ENCODE results near the gene STRIP1. TPM values are rescaled to one million over a fixed set of nuclear protein-coding genes. Genes with fewer than 3 reads are reported as not detected.

Gene STRIP1
- total RNA-seq, 1 donor, result 51.4 TPM

DNA sequence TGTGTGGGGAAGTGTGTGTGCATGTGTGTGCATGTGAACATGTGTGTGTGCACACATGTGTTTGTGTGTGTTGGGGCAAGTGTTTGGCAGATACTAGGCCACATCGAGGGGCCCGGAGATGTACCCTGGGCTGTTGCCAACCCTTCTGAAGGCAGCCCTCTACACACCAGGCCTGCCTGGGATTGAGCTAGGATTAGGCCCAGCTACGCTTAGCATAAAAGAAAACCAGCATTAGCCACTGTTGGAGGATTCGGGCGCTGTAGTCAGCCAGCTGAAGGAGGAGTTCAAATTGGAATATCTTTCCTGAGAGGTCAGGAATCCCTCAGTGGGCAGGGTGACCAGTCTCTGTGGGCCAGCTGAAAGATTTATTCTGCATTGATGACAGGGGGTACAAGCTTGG lies 46.6 kb downstream of the STRIP1 start:
- H2AFZ ChIP-seq (ENCODE audit: low read length), result no peak overlapping the region
- H3K4me2 ChIP-seq (ENCODE audit: insufficient read depth, low read length), result no peak overlapping the region
- no peak for DNase-seq (ENCODE audit: insufficient read length, low spot score, missing footprints)

DNA sequence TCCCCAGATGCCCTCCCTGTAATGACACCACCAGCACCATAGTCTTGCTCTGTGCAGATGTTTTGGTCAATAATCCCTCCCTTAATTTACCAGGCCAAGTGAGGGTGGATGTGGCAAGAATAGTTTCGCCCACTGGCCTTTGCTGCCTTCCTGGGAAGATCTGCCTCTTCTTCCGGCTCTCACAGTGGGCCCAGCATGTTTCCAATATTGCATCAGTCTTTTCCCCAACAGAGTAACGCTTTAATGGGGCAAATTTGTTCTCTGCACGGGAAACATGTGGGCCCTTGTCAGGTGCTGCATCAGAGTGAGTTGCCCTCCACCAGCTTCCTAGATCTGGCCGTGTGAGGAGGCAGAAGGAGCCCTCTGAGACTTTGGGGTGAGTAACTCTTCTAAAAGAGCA lies 48.1 kb downstream of the STRIP1 start:
- Histone ChIP-seq H4K20me1 (ENCODE audit: insufficient read depth, low read length) (no peaks in the 10 kb centered on the region), H3K27me3 (ENCODE audit: insufficient read depth, low read length) (peaks cover 52% of the 10 kb centered on the region), H2AFZ (ENCODE audit: low read length) (no peak overlapping the region), H3K4me1 (ENCODE audit: insufficient read depth, low read length) (peaks cover 8% of the 10 kb centered on the region), H3K27ac (ENCODE audit: low read depth, low read length) (no peak overlapping the region), H3K9me3 (ENCODE audit: low read depth, low read length) (no peaks in the 10 kb centered on the region), H3K4me3 (ENCODE audit: insufficient read depth, low read length) (no peak overlapping the region), H3K36me3 (ENCODE audit: insufficient read depth, low read length) (no peaks in the 10 kb centered on the region), H3K79me2 (ENCODE audit: insufficient read depth, low read length) (no peaks in the 10 kb centered on the region), H3K4me2 (ENCODE audit: insufficient read depth, low read length) (no peak overlapping the region)
- no peak for DNase-seq (ENCODE audit: insufficient read length, low spot score, missing footprints)
- TF ChIP-seq, protein P1, sequence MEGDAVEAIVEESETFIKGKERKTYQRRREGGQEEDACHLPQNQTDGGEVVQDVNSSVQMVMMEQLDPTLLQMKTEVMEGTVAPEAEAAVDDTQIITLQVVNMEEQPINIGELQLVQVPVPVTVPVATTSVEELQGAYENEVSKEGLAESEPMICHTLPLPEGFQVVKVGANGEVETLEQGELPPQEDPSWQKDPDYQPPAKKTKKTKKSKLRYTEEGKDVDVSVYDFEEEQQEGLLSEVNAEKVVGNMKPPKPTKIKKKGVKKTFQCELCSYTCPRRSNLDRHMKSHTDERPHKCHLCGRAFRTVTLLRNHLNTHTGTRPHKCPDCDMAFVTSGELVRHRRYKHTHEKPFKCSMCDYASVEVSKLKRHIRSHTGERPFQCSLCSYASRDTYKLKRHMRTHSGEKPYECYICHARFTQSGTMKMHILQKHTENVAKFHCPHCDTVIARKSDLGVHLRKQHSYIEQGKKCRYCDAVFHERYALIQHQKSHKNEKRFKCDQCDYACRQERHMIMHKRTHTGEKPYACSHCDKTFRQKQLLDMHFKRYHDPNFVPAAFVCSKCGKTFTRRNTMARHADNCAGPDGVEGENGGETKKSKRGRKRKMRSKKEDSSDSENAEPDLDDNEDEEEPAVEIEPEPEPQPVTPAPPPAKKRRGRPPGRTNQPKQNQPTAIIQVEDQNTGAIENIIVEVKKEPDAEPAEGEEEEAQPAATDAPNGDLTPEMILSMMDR (IDR thresholded peaks at IDR 0.05; ENCODE audit: extremely low read depth, low read depth, low read length), result no peak

More for the DNA sequence above, 46.6 kb downstream of the STRIP1 start:
- Histone ChIP-seq H3K36me3 (ENCODE audit: insufficient read depth, low read length) (no peaks in the 10 kb centered on the region), H3K9me3 (ENCODE audit: low read depth, low read length) (no peaks in the 10 kb centered on the region), H4K20me1 (ENCODE audit: insufficient read depth, low read length) (no peaks in the 10 kb centered on the region), H3K4me1 (ENCODE audit: insufficient read depth, low read length) (peaks cover 8% of the 10 kb centered on the region), H3K79me2 (ENCODE audit: insufficient read depth, low read length) (no peaks in the 10 kb centered on the region), H3K4me3 (ENCODE audit: insufficient read depth, low read length) (no peak overlapping the region), H3K27ac (ENCODE audit: low read depth, low read length) (no peak overlapping the region), H3K27me3 (ENCODE audit: insufficient read depth, low read length) (peaks cover 39% of the 10 kb centered on the region)
- TF ChIP-seq, protein P1 (IDR thresholded peaks at IDR 0.05; ENCODE audit: extremely low read depth, low read depth, low read length), result no peak

DNA sequence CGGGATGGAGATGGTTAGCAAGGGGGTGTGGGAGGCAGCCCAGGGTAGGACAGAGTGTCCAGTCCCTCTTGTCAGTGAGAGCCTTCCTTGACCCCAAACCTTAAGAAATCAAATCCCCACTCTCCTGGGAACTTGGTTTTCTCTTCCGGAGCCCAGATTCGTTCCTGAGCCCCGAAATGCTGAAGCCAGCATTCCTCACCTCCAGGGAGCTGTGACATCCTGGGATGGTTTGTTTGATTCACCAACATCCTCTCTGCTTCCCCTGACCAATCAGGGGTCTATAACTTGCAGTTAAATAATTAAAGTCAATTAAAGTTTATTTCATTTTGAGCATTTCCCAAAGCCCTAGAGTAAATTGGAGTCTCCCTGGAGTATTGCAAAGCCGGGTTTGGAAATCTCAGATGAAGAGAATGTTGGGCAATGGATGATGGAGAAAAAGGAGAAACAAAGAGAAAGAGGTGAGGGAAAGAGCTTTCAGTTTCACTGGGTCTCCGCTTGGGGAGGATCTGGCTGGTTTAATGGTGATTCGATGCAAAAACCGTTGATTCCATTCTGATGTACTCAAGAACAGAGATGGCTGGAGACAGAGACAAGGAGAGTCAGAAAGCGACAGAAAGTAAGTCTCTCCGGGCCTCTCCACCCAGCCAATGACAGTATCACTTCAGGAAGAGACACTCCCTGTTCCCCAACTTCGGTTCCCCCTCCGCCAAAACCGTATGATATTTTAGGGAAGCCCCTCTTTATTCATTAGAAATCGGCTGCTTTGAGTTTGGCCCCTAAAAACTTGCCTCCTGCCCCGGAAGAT lies 48.8 kb downstream of the STRIP1 start:
- H2AFZ ChIP-seq (ENCODE audit: low read length), result no peak overlapping the region
- H3K4me2 ChIP-seq (ENCODE audit: insufficient read depth, low read length), result peak overlapping the region; percentile 74
- H3K9me3 ChIP-seq (ENCODE audit: low read depth, low read length), result no peaks in the 10 kb centered on the region
- H3K36me3 ChIP-seq (ENCODE audit: insufficient read depth, low read length), result no peaks in the 10 kb centered on the region
- TF ChIP-seq, protein P1 (IDR thresholded peaks at IDR 0.05; ENCODE audit: extremely low read depth, low read depth, low read length), result no peak
- peaks cover 54% of the 10 kb centered on the region for H3K27me3 ChIP-seq (ENCODE audit: insufficient read depth, low read length)
- peak overlapping the region; percentile 69 for H3K4me3 ChIP-seq (ENCODE audit: insufficient read depth, low read length)
- no peak for DNase-seq (ENCODE audit: insufficient read length, low spot score, missing footprints)
- H3K27ac ChIP-seq (ENCODE audit: low read depth, low read length), result no peak overlapping the region
- no peaks in the 10 kb centered on the region for H3K79me2 ChIP-seq (ENCODE audit: insufficient read depth, low read length)
- H3K4me1 ChIP-seq (ENCODE audit: insufficient read depth, low read length), result peaks cover 8% of the 10 kb centered on the region
- no peaks in the 10 kb centered on the region for H4K20me1 ChIP-seq (ENCODE audit: insufficient read depth, low read length)

- TF ChIP-seq, protein P1 (IDR thresholded peaks at IDR 0.05; ENCODE audit: extremely low read depth, low read depth, low read length), result no peak
- peaks cover 8% of the 10 kb centered on the region for H3K4me1 ChIP-seq (ENCODE audit: insufficient read depth, low read length)
- H4K20me1 ChIP-seq (ENCODE audit: insufficient read depth, low read length), result no peaks in the 10 kb centered on the region
- H3K27ac ChIP-seq (ENCODE audit: low read depth, low read length), result no peak overlapping the region
- no peak for DNase-seq (ENCODE audit: insufficient read length, low spot score, missing footprints)
- peak overlapping the region; percentile 79 for H2AFZ ChIP-seq (ENCODE audit: low read length)
- no peaks in the 10 kb centered on the region for H3K9me3 ChIP-seq (ENCODE audit: low read depth, low read length)
- no peaks in the 10 kb centered on the region for H3K36me3 ChIP-seq (ENCODE audit: insufficient read depth, low read length)
- H3K27me3 ChIP-seq (ENCODE audit: insufficient read depth, low read length), result peaks cover 54% of the 10 kb centered on the region
- H3K79me2 ChIP-seq (ENCODE audit: insufficient read depth, low read length), result no peaks in the 10 kb centered on the region
- H3K4me3 ChIP-seq (ENCODE audit: insufficient read depth, low read length), result peak overlapping the region; percentile 69
- peak overlapping the region; percentile 74 for H3K4me2 ChIP-seq (ENCODE audit: insufficient read depth, low read length)
These were observed 49.4 kb downstream of the STRIP1 start for GRCh38 chr1:110083866-110084226.

All from osteoblast (primary cell).